T-cell (primary cell): ENCODE measurements around the gene RPH3AL. TPM values are rescaled to one million over a fixed set of nuclear protein-coding genes. Genes with fewer than 3 reads are reported as not detected.

Source experiments
- ATAC-seq, 4 experiments: fragments of 200-7000 bp in 3 of 4; fragments of 150-1000 bp in 1 of 4; cut with Tn5 transposase; replicated peaks in 1 of 4; 1 replicate in 3 of 4; 2 replicates in 1 of 4; pipeline ENCODE4 v1.10.0; 2021; ENCODE audit warnings: moderate library complexity in 3 of 4, mild to moderate bottlenecking in 2 of 4, moderate number of reproducible peaks in 1 of 4
- CTCF ChIA-PET, 2 donors: fragments of 300-600 bp; sonication (Branson Sonifier 250); formaldehyde crosslinking; loops; one replicate each; lab custom pipeline; 2022; ENCODE audit warnings: antibody characterized with exemption in 2 of 2; lab: Charles Lee
- POLR2A ChIA-PET, 2 donors: fragments of 300-600 bp; sonication (Branson Sonifier 250); formaldehyde crosslinking; loops; one replicate each; lab custom pipeline; 2022; ENCODE audit warnings: antibody characterized with exemption in 2 of 2; lab: Charles Lee
- DNase-seq, 35 experiments: peaks; one replicate each; pipeline versions ENCODE4 v3.0.0 to v3.0.0-alpha.2; 2013 to 2023
- H3K27ac ChIP-seq: one replicate; pipeline ENCODE4 v1.5.1; 2013; ENCODE audit warnings: low read length
- H3K27me3 ChIP-seq, 2 experiments: replicated peaks in 1 of 2; 1 replicate in 1 of 2; 2 replicates in 1 of 2; pipeline versions ENCODE4 v1.6.1 to v1.7.0; 2013; ENCODE audit warnings: low read length in 1 of 2, mixed read lengths in 1 of 2; ENCODE audit not compliant: control insufficient read depth in 2 of 2, insufficient read depth in 2 of 2; ENCODE audit errors: extremely low read depth in 1 of 2
- H3K36me3 ChIP-seq, 2 donors: 1 replicate in 1 of 2; 2 replicates in 1 of 2; pipeline versions ENCODE4 v1.6.1 to v1.7.0; 2013; ENCODE audit warnings: low read length in 1 of 2; ENCODE audit not compliant: control insufficient read depth in 2 of 2, insufficient read depth in 1 of 2; ENCODE audit errors: extremely low read depth in 1 of 2
- H3K4me1 ChIP-seq, 2 experiments: 1 replicate in 1 of 2; 2 replicates in 1 of 2; pipeline versions ENCODE4 v1.6.1 to v1.7.0; 2013; ENCODE audit warnings: low read length in 2 of 2, mixed read lengths in 1 of 2; ENCODE audit not compliant: insufficient read depth in 2 of 2, control insufficient read depth in 1 of 2; ENCODE audit errors: extremely low read depth in 1 of 2
- H3K4me3 ChIP-seq, 2 donors: 1 replicate in 1 of 2; 2 replicates in 1 of 2; pipeline versions ENCODE4 v1.5.1 to v1.7.0; 2013; ENCODE audit warnings: mild to moderate bottlenecking in 2 of 2, low read length in 1 of 2, moderate library complexity in 1 of 2; ENCODE audit not compliant: control insufficient read depth in 1 of 2; ENCODE audit errors: extremely low read depth in 1 of 2
- H3K9me3 ChIP-seq: 2 replicates; pipeline ENCODE4 v1.7.0; 2013
- H3K27ac Mint-ChIP-seq, 2 donors: one replicate each; pipeline ENCODE4 v1.8.0; 2020 to 2021; ENCODE audit warnings: mild to moderate bottlenecking in 2 of 2, mixed read lengths in 2 of 2
- H3K27me3 Mint-ChIP-seq, 2 donors: one replicate each; pipeline ENCODE4 v1.8.0; 2021 to 2022; ENCODE audit warnings: mixed read lengths in 2 of 2
- H3K36me3 Mint-ChIP-seq: one replicate; pipeline ENCODE4 v1.8.0; 2021; ENCODE audit warnings: mixed read lengths
- H3K4me1 Mint-ChIP-seq, 3 donors: one replicate each; pipeline ENCODE4 v1.8.0; 2020 to 2022; ENCODE audit warnings: mixed read lengths in 3 of 3, mild to moderate bottlenecking in 1 of 3
- H3K4me3 Mint-ChIP-seq, 3 donors: one replicate each; pipeline ENCODE4 v1.8.0; 2020 to 2022; ENCODE audit warnings: mild to moderate bottlenecking in 3 of 3, mixed read lengths in 3 of 3, moderate library complexity in 3 of 3
- H3K9me3 Mint-ChIP-seq, 3 donors: one replicate each; pipeline ENCODE4 v1.8.0; 2020 to 2022; ENCODE audit warnings: mixed read lengths in 3 of 3
- WGBS: methylation state at CpG from one replicate; pipeline ENCODE4 v1.1.5; 2013; ENCODE audit warnings: missing lambda C conversion rate; ENCODE audit not compliant: insufficient coverage; 5-methylcytosine and 5-hydroxymethylcytosine counted together
- total RNA-seq, 35 experiments: library from RNA in 6 of 35; stranded (reverse) in 6 of 35; fragments of 120-200 nt in 1 of 35; gene quantifications; one replicate each; pipeline versions ENCODE4 v1.2.1 to v1.2.4 and lab custom pipeline; 2013 to 2026

RPH3AL gene
- total RNA-seq, 5 donors from 2014 or later (not counting 1 experiment from before 2014, with no cell fraction given): 4.5 to 10.5 (median 5.3) TPM

DNA sequence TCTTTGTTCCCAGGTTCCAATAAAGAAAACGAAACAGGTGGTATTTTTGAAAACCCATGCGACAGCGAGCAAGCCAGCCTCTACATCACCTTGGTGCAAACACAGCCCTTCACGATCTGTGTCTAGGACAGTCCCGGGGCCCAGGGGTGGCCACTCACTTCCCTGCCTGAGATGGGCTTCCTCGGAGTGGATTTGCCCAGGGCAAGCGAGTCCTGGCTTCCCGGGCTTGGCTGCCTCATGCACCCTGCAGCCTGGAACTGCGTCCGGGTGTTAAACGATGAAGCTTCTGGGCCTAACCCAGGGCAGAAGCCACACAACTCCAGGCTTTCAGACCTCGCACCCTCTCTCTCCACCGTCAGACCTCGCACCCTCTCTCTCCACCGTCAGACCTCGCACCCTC, 66.0 kb downstream of the RPH3AL start:
- H3K27ac ChIP-seq: no peak overlapping the region
- no peak overlapping the region for H3K27ac Mint-ChIP-seq
- ChIA-PET POLR2A (no interaction called here), CTCF (no interaction called here)
- H3K27me3 Mint-ChIP-seq: no peaks in the 10 kb centered on the region
- no peak overlapping the region for H3K4me3 ChIP-seq
- no peaks in the 10 kb centered on the region for H3K9me3 Mint-ChIP-seq
- 95% methylated on average over 7 of the region's 16 CpGs for WGBS
- no peaks in the 10 kb centered on the region for H3K36me3 Mint-ChIP-seq
- no peak for DNase-seq
- no peaks in the 10 kb centered on the region for H3K4me1 ChIP-seq
- H3K27me3 ChIP-seq: no peaks in the 10 kb centered on the region
- H3K36me3 ChIP-seq: no peaks in the 10 kb centered on the region
- ATAC-seq: no peak
- no peaks in the 10 kb centered on the region for H3K4me1 Mint-ChIP-seq
- H3K4me3 Mint-ChIP-seq: no peak overlapping the region
- H3K9me3 ChIP-seq: no peaks in the 10 kb centered on the region

DNA sequence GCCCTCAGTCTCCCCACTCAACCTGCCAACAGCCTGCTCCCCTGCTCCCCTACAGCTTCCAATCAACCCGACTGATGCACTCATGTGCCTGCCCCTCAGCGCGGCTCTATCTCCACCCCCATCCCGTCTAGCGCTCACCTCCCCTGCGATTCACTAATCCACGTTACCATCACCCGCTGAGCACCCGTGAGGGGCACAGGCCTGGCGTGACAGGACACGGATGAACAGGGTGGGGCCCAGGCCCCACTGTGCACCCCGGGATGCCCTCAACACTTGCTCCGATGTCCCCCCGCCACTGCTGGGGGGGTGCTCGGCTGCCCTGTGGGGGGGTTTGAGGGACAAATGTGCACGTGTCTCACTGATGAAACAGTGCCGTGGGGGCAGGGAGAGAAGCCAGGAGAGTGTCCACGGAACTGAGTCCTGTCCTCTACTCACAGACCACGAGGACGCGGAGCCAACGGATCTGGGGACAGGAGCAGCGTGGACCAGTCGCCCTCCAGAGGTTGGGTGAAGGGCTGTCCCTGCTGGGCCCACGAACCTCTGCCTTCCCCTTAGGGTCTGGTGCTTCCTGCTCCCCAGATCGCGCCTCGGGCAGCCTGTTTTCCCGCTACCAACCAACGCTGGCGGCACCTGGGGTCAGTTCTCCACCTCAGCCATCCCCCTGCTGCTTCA, 66.7 kb downstream of the RPH3AL start:
- ChIA-PET CTCF (no interaction called here), POLR2A (no interaction called here)
- no peaks in the 10 kb centered on the region for H3K4me1 ChIP-seq
- H3K36me3 ChIP-seq: no peaks in the 10 kb centered on the region
- ATAC-seq (no peak), DNase-seq (no peak)
- no peaks in the 10 kb centered on the region for H3K4me1 Mint-ChIP-seq
- H3K27ac Mint-ChIP-seq: no peak overlapping the region
- H3K4me3 ChIP-seq: no peak overlapping the region
- 85% methylated on average over 31 of the region's 31 CpGs for WGBS
- H3K36me3 Mint-ChIP-seq: no peaks in the 10 kb centered on the region
- no peaks in the 10 kb centered on the region for H3K27me3 Mint-ChIP-seq
- no peak overlapping the region for H3K4me3 Mint-ChIP-seq
- no peaks in the 10 kb centered on the region for H3K27me3 ChIP-seq
- H3K9me3 Mint-ChIP-seq: no peaks in the 10 kb centered on the region
- no peak overlapping the region for H3K27ac ChIP-seq
- no peaks in the 10 kb centered on the region for H3K9me3 ChIP-seq

DNA sequence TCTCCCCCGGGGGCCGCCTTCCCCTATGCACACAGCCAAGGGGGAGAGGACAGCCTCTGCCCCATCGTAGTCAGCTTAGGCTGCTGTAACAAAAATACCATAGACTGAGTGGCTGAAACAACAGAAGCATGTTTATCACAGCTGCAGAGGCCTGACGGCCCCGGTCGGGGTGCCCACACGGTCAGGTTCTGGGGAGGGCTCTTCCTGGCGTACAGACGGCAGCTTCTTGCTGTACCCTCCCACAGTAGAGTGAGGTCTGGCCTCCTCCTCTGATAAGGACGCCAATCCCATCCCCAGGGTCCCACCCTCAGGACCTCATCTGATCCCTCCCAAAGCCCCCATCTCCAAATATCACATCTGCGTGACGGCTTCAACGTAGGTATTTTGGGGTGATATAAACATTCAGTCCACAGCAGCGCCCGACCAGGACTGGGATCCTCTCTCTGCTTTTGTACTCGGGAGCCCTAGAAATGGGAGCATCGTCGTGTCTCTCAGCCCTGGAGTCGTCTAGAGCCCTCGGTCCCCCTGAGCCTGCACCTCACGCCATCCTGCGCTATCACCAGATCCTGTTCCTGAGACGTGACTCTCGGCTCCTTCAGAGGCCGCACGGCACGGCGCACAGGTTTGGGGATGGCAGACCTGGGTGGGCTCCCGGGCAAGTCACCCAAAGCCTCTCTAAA, 67.8 kb downstream of the RPH3AL start:
- ATAC-seq: no peak
- no peak overlapping the region for H3K27ac Mint-ChIP-seq

DNA sequence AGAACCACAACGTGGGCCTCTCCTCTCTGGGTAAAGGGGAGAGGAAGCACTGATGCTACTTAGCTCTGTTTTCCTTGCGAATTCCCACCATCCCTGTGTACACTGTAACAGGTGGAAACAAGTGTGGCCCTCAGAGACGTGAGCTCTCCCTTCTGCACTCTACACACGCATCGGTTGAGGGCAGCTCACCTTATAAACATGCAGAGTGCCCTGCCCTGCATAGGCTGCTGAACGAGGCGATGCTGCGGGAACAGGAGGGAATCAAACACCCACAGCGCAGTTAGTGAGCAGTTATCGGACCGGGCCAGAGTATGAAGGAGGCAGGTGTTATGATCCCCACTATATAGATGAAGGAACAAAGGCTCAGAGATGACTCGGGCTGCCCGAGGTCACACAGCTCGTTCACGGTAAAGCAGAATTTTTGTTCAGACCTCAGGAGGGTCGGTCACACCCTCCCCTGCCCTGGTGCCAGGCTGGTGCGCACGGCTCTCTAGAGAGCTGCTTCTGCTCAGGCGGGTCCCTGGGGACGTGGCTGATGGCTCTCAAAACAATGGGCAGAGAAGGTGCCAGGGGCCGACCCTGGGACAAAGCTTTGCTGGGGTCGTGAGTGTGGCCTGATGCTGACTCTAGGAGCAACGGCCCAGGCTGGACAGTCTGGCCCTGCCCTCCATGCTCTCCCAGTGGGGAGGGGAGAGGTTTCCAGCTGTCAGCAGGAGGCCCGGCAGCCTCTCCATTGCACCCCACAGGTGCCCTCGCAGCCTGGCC, 68.5 kb downstream of the RPH3AL start:
- no peaks in the 10 kb centered on the region for H3K36me3 ChIP-seq
- H3K4me1 ChIP-seq: no peaks in the 10 kb centered on the region
- no peaks in the 10 kb centered on the region for H3K27me3 Mint-ChIP-seq
- no peaks in the 10 kb centered on the region for H3K9me3 ChIP-seq
- CTCF ChIA-PET: no interaction called here
- no peaks in the 10 kb centered on the region for H3K27me3 ChIP-seq
- whole genome bisulfite sequencing: 79% methylated on average over 14 of the region's 25 CpGs
- no peak overlapping the region for H3K4me3 ChIP-seq
- no peak overlapping the region for H3K4me3 Mint-ChIP-seq
- no peaks in the 10 kb centered on the region for H3K4me1 Mint-ChIP-seq
- ATAC-seq (no peak), DNase-seq (no peak)
- no peaks in the 10 kb centered on the region for H3K9me3 Mint-ChIP-seq
- no peak overlapping the region for H3K27ac ChIP-seq
- H3K36me3 Mint-ChIP-seq: no peaks in the 10 kb centered on the region
- POLR2A ChIA-PET: no interaction called here
- no peak overlapping the region for H3K27ac Mint-ChIP-seq

More for the DNA sequence above, 67.8 kb downstream of the RPH3AL start:
- H3K36me3 Mint-ChIP-seq: no peaks in the 10 kb centered on the region
- no peaks in the 10 kb centered on the region for H3K36me3 ChIP-seq
- H3K9me3 ChIP-seq: no peaks in the 10 kb centered on the region
- no peaks in the 10 kb centered on the region for H3K9me3 Mint-ChIP-seq
- H3K4me1 Mint-ChIP-seq: no peaks in the 10 kb centered on the region
- H3K4me3 Mint-ChIP-seq: no peak overlapping the region
- no peaks in the 10 kb centered on the region for H3K27me3 Mint-ChIP-seq
- DNase-seq: no peak
- WGBS: 92% methylated on average over 17 of the region's 29 CpGs
- no peak overlapping the region for H3K27ac ChIP-seq
- no peaks in the 10 kb centered on the region for H3K4me1 ChIP-seq
- ChIA-PET CTCF (no interaction called here), POLR2A (no interaction called here)
- no peak overlapping the region for H3K4me3 ChIP-seq
- H3K27me3 ChIP-seq: no peaks in the 10 kb centered on the region

DNA sequence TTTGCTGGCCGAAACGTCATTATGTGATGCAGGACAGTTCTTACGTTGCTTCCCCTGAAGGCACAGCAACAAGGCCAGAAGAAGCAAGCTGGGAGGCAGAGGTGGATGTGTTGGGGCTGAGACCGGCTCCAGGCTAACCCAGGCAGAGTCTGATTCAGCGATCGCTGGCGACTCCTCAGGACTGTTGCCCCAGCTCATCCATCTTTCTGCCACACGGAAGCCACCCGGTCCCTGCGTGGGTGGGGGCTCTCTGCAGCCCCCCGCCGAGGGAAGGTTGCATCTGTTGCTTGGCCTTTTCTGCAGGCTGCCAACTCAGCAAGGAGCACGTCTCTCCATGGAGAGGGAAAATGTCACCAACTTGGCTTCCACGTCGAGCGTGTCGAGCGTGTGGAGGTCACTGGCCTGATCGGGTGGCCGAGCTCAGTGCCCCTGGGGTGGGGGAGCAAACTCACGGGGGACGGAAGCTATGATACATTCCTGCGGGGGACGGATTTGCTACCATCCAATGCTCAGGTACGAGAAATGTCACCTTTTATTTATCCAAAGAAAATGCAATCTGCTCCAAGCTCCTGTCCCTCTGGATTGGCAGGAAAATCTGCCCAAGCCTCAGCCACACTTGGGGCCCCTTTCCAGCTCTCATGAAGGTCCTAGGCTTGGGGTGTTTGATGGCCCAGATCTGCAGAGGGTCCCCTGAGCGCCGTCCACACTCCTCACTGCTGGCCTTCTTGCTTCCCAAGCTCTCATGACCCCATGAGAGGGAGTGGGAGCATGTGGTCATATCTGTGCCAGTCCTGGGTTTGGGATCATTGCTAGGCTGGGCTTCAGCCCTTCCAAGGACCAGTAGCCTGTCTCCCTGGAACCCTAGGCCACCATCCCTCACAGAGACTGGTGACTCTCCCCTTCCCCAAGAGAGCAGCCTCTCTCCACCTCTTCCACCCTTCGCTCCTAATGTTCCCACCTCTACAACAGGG, 69.4 kb downstream of the RPH3AL start:
- no peaks in the 10 kb centered on the region for H3K36me3 ChIP-seq
- ATAC-seq: no peak
- Mint-ChIP-seq H3K27me3 (no peaks in the 10 kb centered on the region), H3K4me1 (no peaks in the 10 kb centered on the region), H3K36me3 (no peaks in the 10 kb centered on the region), H3K4me3 (no peak overlapping the region), H3K9me3 (no peaks in the 10 kb centered on the region), H3K27ac (no peak overlapping the region)
- POLR2A ChIA-PET: no interaction called here
- CTCF ChIA-PET: no interaction called here
- no peak overlapping the region for H3K4me3 ChIP-seq
- H3K9me3 ChIP-seq: no peaks in the 10 kb centered on the region
- WGBS: 89% methylated on average over 21 of the region's 28 CpGs
- no peaks in the 10 kb centered on the region for H3K4me1 ChIP-seq
- DNase-seq: no peak
- H3K27ac ChIP-seq: no peak overlapping the region
- no peaks in the 10 kb centered on the region for H3K27me3 ChIP-seq
